T47D (cell line): Measurements from ENCODE around the gene TAF11L10.
"Not testable (repeated sequence)": the region's sequence is repeated elsewhere in the genome, so short reads cannot be mapped to it uniquely, and the experiment has no call there.

Source experiments
- DNase-seq, 2 experiments: peaks; one replicate each; pipeline versions ENCODE4 v3.0.0 to v3.0.0-alpha.2; 2011 to 2012; ENCODE audit warnings: low read depth in 1 of 2, low spot score in 1 of 2
- JUND ChIP-seq: IDR thresholded peaks from 2 replicates; pipeline ENCODE4 v1.6.1; 2012; ENCODE audit warnings: low read depth
- in situ Hi-C: cut with HindIII; loops from 2 replicates; pipeline ENCODE4 v1.10.0; 2016; ENCODE audit warnings: low sequenced_read_pairs, low pct_unique_long_range_greater_than_20kb

TAF11L10 gene

GRCh38 chr5:17597728-17598127 is at the start of gene TAF11L10:
Gene TAF11L10, minus strand, starts transcription at chr5:17597828.
- DNase-seq, in situ Hi-C loops: not testable (repeated sequence)

GRCh38 chr5:17634160-17634559 is 36.5 kb upstream of the TAF11L10 start, which contains the start of gene TAF11L14:
Gene TAF11L14, plus strand, starts transcription at chr5:17634460.
- DNase-seq, result no peak
- no peak for TF ChIP-seq JUND
- in situ Hi-C loops, result no loop called here

- in situ Hi-C loops, DNase-seq: not testable (repeated sequence)
Observed at GRCh38 chr5:17631788-17632187, 34.2 kb upstream of the TAF11L10 start, which contains the start of gene TAF11L13. Gene TAF11L13, plus strand, starts transcription at chr5:17632088.

GRCh38 chr5:17625686-17626085 is 28.1 kb upstream of the TAF11L10 start:
- TF ChIP-seq JUND, result no peak
- DNase-seq, result no peak
- in situ Hi-C loops, result no loop called here

GRCh38 chr5:17620627-17621026 is 23.0 kb upstream of the TAF11L10 start:
- in situ Hi-C loops, result no loop called here
- TF ChIP-seq JUND, result no peak
- no peak for DNase-seq

GRCh38 chr5:17619354-17619753 is 21.7 kb upstream of the TAF11L10 start:
- no peak for TF ChIP-seq JUND
- DNase-seq, result no peak
- in situ Hi-C loops, result no loop called here

- no peak for TF ChIP-seq JUND
- no peak for DNase-seq
- in situ Hi-C loops, result no loop called here
Observed at GRCh38 chr5:17614872-17615605, 17.4 kb upstream of the TAF11L10 start.

GRCh38 chr5:17610092-17610491 is 12.5 kb upstream of the TAF11L10 start, which contains the start of gene TAF11L12:
Gene TAF11L12, plus strand, starts transcription at chr5:17610392.
- DNase-seq, in situ Hi-C loops: not testable (repeated sequence)

- in situ Hi-C loops, DNase-seq: not testable (repeated sequence)
Observed at GRCh38 chr5:17607461-17607860, 9.8 kb upstream of the TAF11L10 start.

- DNase-seq, result no peak
- TF ChIP-seq JUND, result no peak
- in situ Hi-C loops, result no loop called here
Observed at GRCh38 chr5:17604951-17605350, 7.3 kb upstream of the TAF11L10 start.

GRCh38 chr5:17603880-17604279 is 6.3 kb upstream of the TAF11L10 start, which contains the start of gene TAF11L11:
Gene TAF11L11, plus strand, starts transcription at chr5:17604183.
- DNase-seq, in situ Hi-C loops: not testable (repeated sequence)

GRCh38 chr5:17594255-17594654 is 3.4 kb downstream of the TAF11L10 start, which contains the start of gene TAF11L9:
Gene TAF11L9, minus strand, starts transcription at chr5:17594394.
- in situ Hi-C loops, DNase-seq: not testable (repeated sequence)

- in situ Hi-C loops, DNase-seq: not testable (repeated sequence)
Observed at GRCh38 chr5:17590860-17591259, 6.8 kb downstream of the TAF11L10 start, which contains the start of gene TAF11L8. Gene TAF11L8, minus strand, starts transcription at chr5:17590960.

GRCh38 chr5:17585658-17586057 is 12.0 kb downstream of the TAF11L10 start, which contains the start of gene TAF11L7:
Gene TAF11L7, minus strand, starts transcription at chr5:17585758.
- in situ Hi-C loops, DNase-seq: not testable (repeated sequence)
